PFSK-1 (cell line): Measurements from ENCODE around the gene DCTN3.

Experiments used
- FOXP2 ChIP-seq: optimal IDR thresholded peaks from 2 replicates; pipeline ENCODE3; 2011; ENCODE audit warnings: borderline replicate concordance, control low read depth, inconsistent platforms; ENCODE audit not compliant: insufficient read depth; ENCODE audit errors: extremely low read length, extremely low read depth
- POLR2AphosphoS5 ChIP-seq: IDR thresholded peaks from 2 replicates; pipeline ENCODE4 v1.6.1; 2012; ENCODE audit warnings: low read depth, mild to moderate bottlenecking, control low read depth, low read length, moderate library complexity
- SIN3A ChIP-seq: IDR thresholded peaks from 2 replicates; pipeline ENCODE4 v1.6.1; 2012; ENCODE audit warnings: mild to moderate bottlenecking, low read length, moderate library complexity, borderline replicate concordance; ENCODE audit not compliant: insufficient read depth
- TAF1 ChIP-seq: IDR thresholded peaks from 2 replicates; pipeline ENCODE4 v1.6.1; 2012; ENCODE audit warnings: low read length, control low read depth, borderline replicate concordance; ENCODE audit not compliant: insufficient read depth
- TF ChIP-seq, protein P1 (sequence below), 2 experiments: IDR thresholded peaks; 2 replicates each; pipeline versions ENCODE4 v1.6.1 to v1.8.0; 2011 to 2012; ENCODE audit warnings: low read depth in 2 of 2, low read length in 2 of 2, control low read depth in 1 of 2, inconsistent platforms in 1 of 2, mild to moderate bottlenecking in 1 of 2, moderate library complexity in 1 of 2; ENCODE audit not compliant: insufficient read depth in 1 of 2

Gene DCTN3

GRCh38 chr9:34572628-34573027 is 47.7 kb downstream of the DCTN3 start:
- TF ChIP-seq TAF1: no peak
- no peak for TF ChIP-seq FOXP2
- no peak for TF ChIP-seq POLR2AphosphoS5
- no peak for TF ChIP-seq SIN3A
- TF ChIP-seq, protein P1, sequence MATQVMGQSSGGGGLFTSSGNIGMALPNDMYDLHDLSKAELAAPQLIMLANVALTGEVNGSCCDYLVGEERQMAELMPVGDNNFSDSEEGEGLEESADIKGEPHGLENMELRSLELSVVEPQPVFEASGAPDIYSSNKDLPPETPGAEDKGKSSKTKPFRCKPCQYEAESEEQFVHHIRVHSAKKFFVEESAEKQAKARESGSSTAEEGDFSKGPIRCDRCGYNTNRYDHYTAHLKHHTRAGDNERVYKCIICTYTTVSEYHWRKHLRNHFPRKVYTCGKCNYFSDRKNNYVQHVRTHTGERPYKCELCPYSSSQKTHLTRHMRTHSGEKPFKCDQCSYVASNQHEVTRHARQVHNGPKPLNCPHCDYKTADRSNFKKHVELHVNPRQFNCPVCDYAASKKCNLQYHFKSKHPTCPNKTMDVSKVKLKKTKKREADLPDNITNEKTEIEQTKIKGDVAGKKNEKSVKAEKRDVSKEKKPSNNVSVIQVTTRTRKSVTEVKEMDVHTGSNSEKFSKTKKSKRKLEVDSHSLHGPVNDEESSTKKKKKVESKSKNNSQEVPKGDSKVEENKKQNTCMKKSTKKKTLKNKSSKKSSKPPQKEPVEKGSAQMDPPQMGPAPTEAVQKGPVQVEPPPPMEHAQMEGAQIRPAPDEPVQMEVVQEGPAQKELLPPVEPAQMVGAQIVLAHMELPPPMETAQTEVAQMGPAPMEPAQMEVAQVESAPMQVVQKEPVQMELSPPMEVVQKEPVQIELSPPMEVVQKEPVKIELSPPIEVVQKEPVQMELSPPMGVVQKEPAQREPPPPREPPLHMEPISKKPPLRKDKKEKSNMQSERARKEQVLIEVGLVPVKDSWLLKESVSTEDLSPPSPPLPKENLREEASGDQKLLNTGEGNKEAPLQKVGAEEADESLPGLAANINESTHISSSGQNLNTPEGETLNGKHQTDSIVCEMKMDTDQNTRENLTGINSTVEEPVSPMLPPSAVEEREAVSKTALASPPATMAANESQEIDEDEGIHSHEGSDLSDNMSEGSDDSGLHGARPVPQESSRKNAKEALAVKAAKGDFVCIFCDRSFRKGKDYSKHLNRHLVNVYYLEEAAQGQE (IDR thresholded peaks at IDR 0.05; ENCODE audit: insufficient read depth in 1 of 2, low read depth in 2 of 2, low read length in 2 of 2): no peak

DNA sequence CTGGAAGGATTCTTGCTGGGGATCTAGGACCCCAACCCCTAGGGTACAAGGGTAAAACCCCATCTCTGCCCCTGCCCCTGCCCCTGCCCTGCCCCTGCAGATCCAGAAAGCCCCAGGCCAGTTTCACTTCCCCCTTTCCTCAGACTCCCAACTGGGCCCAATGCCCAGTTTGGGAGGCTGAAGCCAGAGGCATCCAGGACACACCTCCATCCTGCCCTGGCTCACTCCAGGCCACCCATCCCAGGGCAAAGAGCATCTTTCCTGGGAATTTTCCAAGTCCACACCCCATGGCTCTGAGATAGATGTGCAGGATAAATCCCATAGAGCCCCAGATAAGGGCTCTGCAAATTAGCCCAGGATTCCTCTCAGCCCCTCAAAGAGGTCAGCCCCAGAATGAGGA is 48.2 kb downstream of the DCTN3 start:
- TF ChIP-seq TAF1 (no peak), POLR2AphosphoS5 (no peak), SIN3A (no peak), FOXP2 (no peak)
- TF ChIP-seq, protein P1 (IDR thresholded peaks at IDR 0.05; ENCODE audit: insufficient read depth in 1 of 2, low read depth in 2 of 2, low read length in 2 of 2): no peak

GRCh38 chr9:34571481-34571810 is 48.8 kb downstream of the DCTN3 start:
- no peak for TF ChIP-seq FOXP2
- TF ChIP-seq TAF1: no peak
- no peak for TF ChIP-seq SIN3A
- no peak for TF ChIP-seq POLR2AphosphoS5
- TF ChIP-seq, protein P1 (IDR thresholded peaks at IDR 0.05; ENCODE audit: insufficient read depth in 1 of 2, low read depth in 2 of 2, low read length in 2 of 2): no peak

GRCh38 chr9:34570809-34571480 is 49.4 kb downstream of the DCTN3 start:
- TF ChIP-seq, protein P1 (IDR thresholded peaks at IDR 0.05; ENCODE audit: insufficient read depth in 1 of 2, low read depth in 2 of 2, low read length in 2 of 2): no peak
- TF ChIP-seq POLR2AphosphoS5 (no peak), FOXP2 (no peak), SIN3A (no peak), TAF1 (no peak)
